ENCODE data around the gene ETDC. TPM values are rescaled to one million over a fixed set of nuclear protein-coding genes. Genes with fewer than 3 reads are reported as not detected.

ETDC gene
- total RNA-seq, 1 donor from 2014 or later = not detected

- Histone ChIP-seq H3K4me1 (no peaks in the 10 kb centered on the region), H3K27me3 (no peaks in the 10 kb centered on the region), H3K27ac (no peak overlapping the region), H3K4me3 (no peak overlapping the region), H3K9me3 (no peaks in the 10 kb centered on the region), H3K36me3 (no peaks in the 10 kb centered on the region)
- TF ChIP-seq POLR2A (IDR thresholded peaks at IDR 0.05) (no peak), CTCF (IDR thresholded peaks at IDR 0.05) (no peak), POLR2AphosphoS5 (IDR thresholded peaks at IDR 0.05; ENCODE audit: insufficient read depth in 1 of 2, low read depth in 1 of 2) (no peak)
- intact Hi-C loops (cut with DNase I) = no loop called here
- DNase-seq (ENCODE audit: extremely low spot score in 2 of 2) = no peak
Observed at GRCh38 chrX:135327299-135327698, 18.0 kb downstream of the ETDC start.

GRCh38 chrX:135328421-135329005 is 19.2 kb downstream of the ETDC start:
- intact Hi-C loops (cut with DNase I) = no loop called here
- TF ChIP-seq CTCF (IDR thresholded peaks at IDR 0.05) = no peak
- Histone ChIP-seq H3K36me3 (no peaks in the 10 kb centered on the region), H3K27me3 (no peaks in the 10 kb centered on the region), H3K9me3 (no peaks in the 10 kb centered on the region), H3K27ac (no peak overlapping the region), H3K4me1 (no peaks in the 10 kb centered on the region), H3K4me3 (no peak overlapping the region)
- peak in 1 of 2 donors; percentile 40 for DNase-seq (ENCODE audit: extremely low spot score in 2 of 2)

GRCh38 chrX:135330706-135331105 is 21.4 kb downstream of the ETDC start:
- intact Hi-C loops (cut with DNase I) = no loop called here
- no peaks in the 10 kb centered on the region for H3K36me3 ChIP-seq
- DNase-seq (ENCODE audit: extremely low spot score in 2 of 2) = no peak

DNA sequence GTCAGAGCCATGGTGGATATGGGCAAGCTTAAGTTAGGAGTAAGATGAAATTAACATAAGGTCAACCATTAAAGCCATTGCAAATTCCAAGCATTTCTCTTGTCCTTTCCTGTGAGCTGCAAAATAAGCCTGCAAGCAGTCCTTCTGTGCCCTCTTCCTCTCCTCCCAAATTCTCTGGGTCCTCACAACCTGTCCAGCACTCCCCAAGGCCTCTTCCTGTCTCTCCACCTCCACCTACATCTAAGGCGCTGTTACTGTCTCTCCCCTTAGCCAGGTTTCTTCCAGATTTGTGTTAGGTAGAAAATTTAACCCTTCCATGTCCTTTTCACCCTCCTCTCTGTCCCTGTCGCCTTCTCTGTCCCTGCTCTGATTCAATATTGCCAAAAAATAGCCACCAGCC is 22.2 kb downstream of the ETDC start:
- Histone ChIP-seq H3K4me1 (no peaks in the 10 kb centered on the region), H3K27me3 (no peaks in the 10 kb centered on the region), H3K36me3 (no peaks in the 10 kb centered on the region), H3K27ac (no peak overlapping the region), H3K4me3 (no peak overlapping the region), H3K9me3 (no peaks in the 10 kb centered on the region)
- TF ChIP-seq CTCF (IDR thresholded peaks at IDR 0.05) = no peak
- DNase-seq (ENCODE audit: extremely low spot score in 2 of 2) = no peak
- intact Hi-C loops (cut with DNase I) = no loop called here

More at GRCh38 chrX:135330706-135331105, 21.4 kb downstream of the ETDC start:
- no peak overlapping the region for H3K27ac ChIP-seq
- H3K4me3 ChIP-seq = no peak overlapping the region
- H3K4me1 ChIP-seq = no peaks in the 10 kb centered on the region
- H3K27me3 ChIP-seq = no peaks in the 10 kb centered on the region
- TF ChIP-seq POLR2AphosphoS5 (IDR thresholded peaks at IDR 0.05; ENCODE audit: insufficient read depth in 1 of 2, low read depth in 1 of 2) (no peak), CTCF (IDR thresholded peaks at IDR 0.05) (no peak), POLR2A (IDR thresholded peaks at IDR 0.05) (no peak)
- H3K9me3 ChIP-seq = no peaks in the 10 kb centered on the region

DNA sequence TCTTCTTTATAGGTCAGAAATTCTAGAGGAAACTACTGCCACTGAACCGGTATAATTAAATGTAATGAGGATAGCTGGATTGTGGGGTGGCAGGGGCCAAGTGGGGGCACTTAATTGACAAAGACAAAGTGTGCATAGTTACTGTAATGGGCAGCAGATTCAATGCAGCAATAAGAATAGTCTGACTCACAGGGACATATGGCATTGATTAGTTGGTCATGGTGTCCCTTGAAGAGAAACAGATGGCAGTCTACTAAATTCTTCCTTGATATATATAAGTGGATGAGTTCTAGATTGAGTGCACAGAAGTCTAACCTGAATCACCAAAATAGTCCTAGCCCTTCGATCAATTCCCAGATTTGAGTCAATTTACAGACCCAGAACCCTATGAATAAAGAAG is 31.6 kb downstream of the ETDC start:
- Histone ChIP-seq H3K27me3 (no peaks in the 10 kb centered on the region), H3K9me3 (no peaks in the 10 kb centered on the region), H3K4me1 (peaks cover 35% of the 10 kb centered on the region), H3K4me3 (peak overlapping the region; percentile 63 to 67), H3K27ac (no peak overlapping the region), H3K36me3 (no peaks in the 10 kb centered on the region)
- intact Hi-C loops (cut with DNase I) = no loop called here
- TF ChIP-seq POLR2AphosphoS5 (IDR thresholded peaks at IDR 0.05; ENCODE audit: insufficient read depth in 1 of 2, low read depth in 1 of 2) (no peak), CTCF (IDR thresholded peaks at IDR 0.05) (no peak)
- no peak for DNase-seq (ENCODE audit: extremely low spot score in 2 of 2)

All from vagina (tissue), 2 donors.